ENCODE results near the gene TLL2.

TLL2 gene

GRCh38 chr10:96352027-96352426, 161.7 kb downstream of the TLL2 start:
- DNase-seq, result no peak

- DNase-seq, result no peak
Observed at GRCh38 chr10:96346295-96346694, 167.4 kb downstream of the TLL2 start.

GRCh38 chr10:96345222-96345621, 168.5 kb downstream of the TLL2 start:
- DNase-seq, result no peak

- no peak for DNase-seq
Observed at GRCh38 chr10:96344178-96344577, 169.5 kb downstream of the TLL2 start.

- DNase-seq, result no peak
Observed at GRCh38 chr10:96342402-96342801, 171.3 kb downstream of the TLL2 start.

- no peak for DNase-seq
Observed at GRCh38 chr10:96341219-96342182, 172.2 kb downstream of the TLL2 start.

- DNase-seq, result no peak
Observed at GRCh38 chr10:96339956-96340904, 173.5 kb downstream of the TLL2 start.

GRCh38 chr10:96339383-96339782, 174.3 kb downstream of the TLL2 start:
- DNase-seq, result no peak

- DNase-seq, result no peak
Observed at GRCh38 chr10:96338279-96338925, 175.3 kb downstream of the TLL2 start.

- DNase-seq, result no peak
Observed at GRCh38 chr10:96337106-96337505, 176.6 kb downstream of the TLL2 start.

GRCh38 chr10:96334616-96335526, 178.9 kb downstream of the TLL2 start:
- no peak for DNase-seq

- DNase-seq, result no peak
Observed at GRCh38 chr10:96333101-96333500, 180.6 kb downstream of the TLL2 start.

- no peak for DNase-seq
Observed at GRCh38 chr10:96327462-96327861, 186.3 kb downstream of the TLL2 start.

- DNase-seq, result no peak
Observed at GRCh38 chr10:96325719-96326373, 187.9 kb downstream of the TLL2 start.

- no peak for DNase-seq
Observed at GRCh38 chr10:96324447-96324846, 189.3 kb downstream of the TLL2 start.

GRCh38 chr10:96322275-96322674, 191.5 kb downstream of the TLL2 start:
- no peak for DNase-seq

GRCh38 chr10:96321822-96322221, 191.9 kb downstream of the TLL2 start:
- no peak for DNase-seq

GRCh38 chr10:96319754-96320474, 193.8 kb downstream of the TLL2 start:
- DNase-seq, result no peak

- DNase-seq, result no peak
Observed at GRCh38 chr10:96317067-96317833, 196.5 kb downstream of the TLL2 start.

Data from left hindlimb (tissue), 1 donor.